Measurements from ENCODE around the gene ACTR10. TPM values are rescaled to one million over a fixed set of nuclear protein-coding genes. Genes with fewer than 3 reads are reported as not detected.
A peak's percentile ranks its signal among the peaks of the same experiment; 100 is the strongest.

Gene ACTR10
- total and polyA plus RNA-seq, 9 of the 15 experiments (the other 6 are each of a cell fraction or from before 2014, with no cell fraction given), result 22.0 to 66.1 (median 34.1) TPM

DNA sequence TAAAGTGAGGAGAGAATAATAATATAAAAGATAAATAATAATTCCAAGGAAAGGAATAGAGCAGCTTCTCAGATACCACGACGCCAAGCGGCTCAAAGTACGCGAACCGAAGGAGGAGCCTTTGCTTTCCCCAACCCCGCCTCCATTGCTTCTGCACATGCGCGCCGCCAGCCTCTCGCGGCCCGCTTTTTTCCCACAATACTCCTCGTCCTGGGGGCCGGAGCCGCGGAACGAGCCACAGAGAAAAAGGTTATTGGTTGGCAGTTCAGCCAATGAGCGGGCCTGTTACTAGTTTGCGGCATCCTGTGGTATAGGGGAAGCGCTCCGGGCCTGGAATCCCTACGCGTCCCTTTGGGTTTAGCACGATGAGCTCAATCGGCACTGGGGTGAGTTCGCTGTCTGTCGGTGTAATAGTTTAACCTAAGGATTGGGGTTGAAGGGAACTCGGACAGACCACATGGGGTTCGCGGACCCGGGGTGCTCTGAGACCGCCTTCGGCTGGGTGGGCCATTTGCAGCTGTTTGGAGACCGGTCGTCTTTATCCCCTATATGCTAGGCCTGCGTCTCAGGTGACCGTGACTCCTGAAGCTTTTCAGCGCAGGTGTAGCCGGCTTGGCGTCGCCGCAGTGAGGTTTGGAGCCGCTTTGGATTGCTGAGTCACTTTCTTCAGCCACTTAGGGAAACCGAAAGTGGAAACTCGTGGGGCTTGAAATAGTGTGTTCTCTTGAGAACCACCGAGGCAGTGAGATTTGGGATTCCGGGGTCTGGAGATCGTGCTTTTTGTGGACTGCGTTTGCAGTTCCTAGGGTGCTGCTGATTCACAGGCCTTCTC is 44.8 kb downstream of the ACTR10 start, which contains the start of gene PSMA3 (continued):
- no peak; the same call in 1 of the 2 replicates for TF ChIP-seq MYC (IDR thresholded peaks at IDR 0.05; ENCODE audit: low read depth, low read length)
- 0 out of 2 replicates have a peak, but pooled peaks have one; percentile 52 for TF ChIP-seq MYC (CRISPR knock-in tag; IDR thresholded peaks at IDR 0.05; ENCODE audit: borderline replicate concordance, low read depth)
- peak; percentile 93 for TF ChIP-seq C11orf30 (IDR thresholded peaks at IDR 0.05; ENCODE audit: low read depth)
- TF ChIP-seq ARID1B (IDR thresholded peaks at IDR 0.05), result peak; percentile 25; the same call in 1 of the 2 replicates
- TF ChIP-seq POLR2A (conservative IDR thresholded peaks at IDR 0.05), result peak; percentile 89
- TF ChIP-seq SNRNP70 (optimal IDR thresholded peaks at IDR 0.05; ENCODE audit: low read depth, low read length), result no peak
- TF ChIP-seq, protein P1, sequence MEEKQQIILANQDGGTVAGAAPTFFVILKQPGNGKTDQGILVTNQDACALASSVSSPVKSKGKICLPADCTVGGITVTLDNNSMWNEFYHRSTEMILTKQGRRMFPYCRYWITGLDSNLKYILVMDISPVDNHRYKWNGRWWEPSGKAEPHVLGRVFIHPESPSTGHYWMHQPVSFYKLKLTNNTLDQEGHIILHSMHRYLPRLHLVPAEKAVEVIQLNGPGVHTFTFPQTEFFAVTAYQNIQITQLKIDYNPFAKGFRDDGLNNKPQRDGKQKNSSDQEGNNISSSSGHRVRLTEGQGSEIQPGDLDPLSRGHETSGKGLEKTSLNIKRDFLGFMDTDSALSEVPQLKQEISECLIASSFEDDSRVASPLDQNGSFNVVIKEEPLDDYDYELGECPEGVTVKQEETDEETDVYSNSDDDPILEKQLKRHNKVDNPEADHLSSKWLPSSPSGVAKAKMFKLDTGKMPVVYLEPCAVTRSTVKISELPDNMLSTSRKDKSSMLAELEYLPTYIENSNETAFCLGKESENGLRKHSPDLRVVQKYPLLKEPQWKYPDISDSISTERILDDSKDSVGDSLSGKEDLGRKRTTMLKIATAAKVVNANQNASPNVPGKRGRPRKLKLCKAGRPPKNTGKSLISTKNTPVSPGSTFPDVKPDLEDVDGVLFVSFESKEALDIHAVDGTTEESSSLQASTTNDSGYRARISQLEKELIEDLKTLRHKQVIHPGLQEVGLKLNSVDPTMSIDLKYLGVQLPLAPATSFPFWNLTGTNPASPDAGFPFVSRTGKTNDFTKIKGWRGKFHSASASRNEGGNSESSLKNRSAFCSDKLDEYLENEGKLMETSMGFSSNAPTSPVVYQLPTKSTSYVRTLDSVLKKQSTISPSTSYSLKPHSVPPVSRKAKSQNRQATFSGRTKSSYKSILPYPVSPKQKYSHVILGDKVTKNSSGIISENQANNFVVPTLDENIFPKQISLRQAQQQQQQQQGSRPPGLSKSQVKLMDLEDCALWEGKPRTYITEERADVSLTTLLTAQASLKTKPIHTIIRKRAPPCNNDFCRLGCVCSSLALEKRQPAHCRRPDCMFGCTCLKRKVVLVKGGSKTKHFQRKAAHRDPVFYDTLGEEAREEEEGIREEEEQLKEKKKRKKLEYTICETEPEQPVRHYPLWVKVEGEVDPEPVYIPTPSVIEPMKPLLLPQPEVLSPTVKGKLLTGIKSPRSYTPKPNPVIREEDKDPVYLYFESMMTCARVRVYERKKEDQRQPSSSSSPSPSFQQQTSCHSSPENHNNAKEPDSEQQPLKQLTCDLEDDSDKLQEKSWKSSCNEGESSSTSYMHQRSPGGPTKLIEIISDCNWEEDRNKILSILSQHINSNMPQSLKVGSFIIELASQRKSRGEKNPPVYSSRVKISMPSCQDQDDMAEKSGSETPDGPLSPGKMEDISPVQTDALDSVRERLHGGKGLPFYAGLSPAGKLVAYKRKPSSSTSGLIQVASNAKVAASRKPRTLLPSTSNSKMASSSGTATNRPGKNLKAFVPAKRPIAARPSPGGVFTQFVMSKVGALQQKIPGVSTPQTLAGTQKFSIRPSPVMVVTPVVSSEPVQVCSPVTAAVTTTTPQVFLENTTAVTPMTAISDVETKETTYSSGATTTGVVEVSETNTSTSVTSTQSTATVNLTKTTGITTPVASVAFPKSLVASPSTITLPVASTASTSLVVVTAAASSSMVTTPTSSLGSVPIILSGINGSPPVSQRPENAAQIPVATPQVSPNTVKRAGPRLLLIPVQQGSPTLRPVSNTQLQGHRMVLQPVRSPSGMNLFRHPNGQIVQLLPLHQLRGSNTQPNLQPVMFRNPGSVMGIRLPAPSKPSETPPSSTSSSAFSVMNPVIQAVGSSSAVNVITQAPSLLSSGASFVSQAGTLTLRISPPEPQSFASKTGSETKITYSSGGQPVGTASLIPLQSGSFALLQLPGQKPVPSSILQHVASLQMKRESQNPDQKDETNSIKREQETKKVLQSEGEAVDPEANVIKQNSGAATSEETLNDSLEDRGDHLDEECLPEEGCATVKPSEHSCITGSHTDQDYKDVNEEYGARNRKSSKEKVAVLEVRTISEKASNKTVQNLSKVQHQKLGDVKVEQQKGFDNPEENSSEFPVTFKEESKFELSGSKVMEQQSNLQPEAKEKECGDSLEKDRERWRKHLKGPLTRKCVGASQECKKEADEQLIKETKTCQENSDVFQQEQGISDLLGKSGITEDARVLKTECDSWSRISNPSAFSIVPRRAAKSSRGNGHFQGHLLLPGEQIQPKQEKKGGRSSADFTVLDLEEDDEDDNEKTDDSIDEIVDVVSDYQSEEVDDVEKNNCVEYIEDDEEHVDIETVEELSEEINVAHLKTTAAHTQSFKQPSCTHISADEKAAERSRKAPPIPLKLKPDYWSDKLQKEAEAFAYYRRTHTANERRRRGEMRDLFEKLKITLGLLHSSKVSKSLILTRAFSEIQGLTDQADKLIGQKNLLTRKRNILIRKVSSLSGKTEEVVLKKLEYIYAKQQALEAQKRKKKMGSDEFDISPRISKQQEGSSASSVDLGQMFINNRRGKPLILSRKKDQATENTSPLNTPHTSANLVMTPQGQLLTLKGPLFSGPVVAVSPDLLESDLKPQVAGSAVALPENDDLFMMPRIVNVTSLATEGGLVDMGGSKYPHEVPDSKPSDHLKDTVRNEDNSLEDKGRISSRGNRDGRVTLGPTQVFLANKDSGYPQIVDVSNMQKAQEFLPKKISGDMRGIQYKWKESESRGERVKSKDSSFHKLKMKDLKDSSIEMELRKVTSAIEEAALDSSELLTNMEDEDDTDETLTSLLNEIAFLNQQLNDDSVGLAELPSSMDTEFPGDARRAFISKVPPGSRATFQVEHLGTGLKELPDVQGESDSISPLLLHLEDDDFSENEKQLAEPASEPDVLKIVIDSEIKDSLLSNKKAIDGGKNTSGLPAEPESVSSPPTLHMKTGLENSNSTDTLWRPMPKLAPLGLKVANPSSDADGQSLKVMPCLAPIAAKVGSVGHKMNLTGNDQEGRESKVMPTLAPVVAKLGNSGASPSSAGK (IDR thresholded peaks at IDR 0.05), result no peak; the same call in 1 of the 2 replicates
- TF ChIP-seq DNMT1 (IDR thresholded peaks at IDR 0.05), result no peak
- no peak for TF ChIP-seq ZKSCAN8 (CRISPR knock-in tag; IDR thresholded peaks at IDR 0.05)
- TF ChIP-seq, protein P2, sequence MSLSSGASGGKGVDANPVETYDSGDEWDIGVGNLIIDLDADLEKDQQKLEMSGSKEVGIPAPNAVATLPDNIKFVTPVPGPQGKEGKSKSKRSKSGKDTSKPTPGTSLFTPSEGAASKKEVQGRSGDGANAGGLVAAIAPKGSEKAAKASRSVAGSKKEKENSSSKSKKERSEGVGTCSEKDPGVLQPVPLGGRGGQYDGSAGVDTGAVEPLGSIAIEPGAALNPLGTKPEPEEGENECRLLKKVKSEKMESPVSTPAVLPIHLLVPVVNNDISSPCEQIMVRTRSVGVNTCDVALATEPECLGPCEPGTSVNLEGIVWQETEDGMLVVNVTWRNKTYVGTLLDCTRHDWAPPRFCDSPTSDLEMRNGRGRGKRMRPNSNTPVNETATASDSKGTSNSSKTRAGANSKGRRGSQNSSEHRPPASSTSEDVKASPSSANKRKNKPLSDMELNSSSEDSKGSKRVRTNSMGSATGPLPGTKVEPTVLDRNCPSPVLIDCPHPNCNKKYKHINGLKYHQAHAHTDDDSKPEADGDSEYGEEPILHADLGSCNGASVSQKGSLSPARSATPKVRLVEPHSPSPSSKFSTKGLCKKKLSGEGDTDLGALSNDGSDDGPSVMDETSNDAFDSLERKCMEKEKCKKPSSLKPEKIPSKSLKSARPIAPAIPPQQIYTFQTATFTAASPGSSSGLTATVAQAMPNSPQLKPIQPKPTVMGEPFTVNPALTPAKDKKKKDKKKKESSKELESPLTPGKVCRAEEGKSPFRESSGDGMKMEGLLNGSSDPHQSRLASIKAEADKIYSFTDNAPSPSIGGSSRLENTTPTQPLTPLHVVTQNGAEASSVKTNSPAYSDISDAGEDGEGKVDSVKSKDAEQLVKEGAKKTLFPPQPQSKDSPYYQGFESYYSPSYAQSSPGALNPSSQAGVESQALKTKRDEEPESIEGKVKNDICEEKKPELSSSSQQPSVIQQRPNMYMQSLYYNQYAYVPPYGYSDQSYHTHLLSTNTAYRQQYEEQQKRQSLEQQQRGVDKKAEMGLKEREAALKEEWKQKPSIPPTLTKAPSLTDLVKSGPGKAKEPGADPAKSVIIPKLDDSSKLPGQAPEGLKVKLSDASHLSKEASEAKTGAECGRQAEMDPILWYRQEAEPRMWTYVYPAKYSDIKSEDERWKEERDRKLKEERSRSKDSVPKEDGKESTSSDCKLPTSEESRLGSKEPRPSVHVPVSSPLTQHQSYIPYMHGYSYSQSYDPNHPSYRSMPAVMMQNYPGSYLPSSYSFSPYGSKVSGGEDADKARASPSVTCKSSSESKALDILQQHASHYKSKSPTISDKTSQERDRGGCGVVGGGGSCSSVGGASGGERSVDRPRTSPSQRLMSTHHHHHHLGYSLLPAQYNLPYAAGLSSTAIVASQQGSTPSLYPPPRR (CRISPR knock-in tag; IDR thresholded peaks at IDR 0.05; ENCODE audit: borderline replicate concordance), result no peak
- TF ChIP-seq ELF2 (CRISPR knock-in tag; IDR thresholded peaks at IDR 0.05), result no peak
- no peak for TF ChIP-seq EZH2 (IDR thresholded peaks at IDR 0.05; ENCODE audit: borderline replicate concordance, low read depth, low read length)
